SJSA1 (cell line): Measurements from ENCODE around the gene ABCC6. TPM values are rescaled to one million over a fixed set of nuclear protein-coding genes. Genes with fewer than 3 reads are reported as not detected.
"Not testable (repeated sequence)": the region's sequence is repeated elsewhere in the genome, so short reads cannot be mapped to it uniquely, and the experiment has no call there.

Experiments
- DNase-seq, 2 experiments: peaks; one replicate each; pipeline ENCODE4 v3.0.0-alpha.2; 2015 to 2020; ENCODE audit warnings: low spot score in 2 of 2, low read depth in 1 of 2
- H3K27ac ChIP-seq: fragments of 250-450 bp; sonication (Bioruptor Pico); 2 replicates; pipeline ENCODE4 v1.5.1; 2020; ENCODE audit warnings: mild to moderate bottlenecking, moderate library complexity
- H3K27me3 ChIP-seq: fragments of 250-450 bp; sonication (Bioruptor Pico); replicated peaks from 2 replicates; pipeline ENCODE4 v1.5.1; 2020; ENCODE audit warnings: mild to moderate bottlenecking, moderate library complexity
- H3K36me3 ChIP-seq: fragments of 250-450 bp; sonication (Bioruptor Pico); 2 replicates; pipeline ENCODE4 v1.5.1; 2020; ENCODE audit warnings: mild to moderate bottlenecking
- H3K4me1 ChIP-seq: fragments of 250-450 bp; sonication (Bioruptor Pico); replicated peaks from 2 replicates; pipeline ENCODE4 v1.6.1; 2021; ENCODE audit warnings: mild to moderate bottlenecking
- H3K4me3 ChIP-seq: fragments of 250-450 bp; sonication (Bioruptor Pico); 2 replicates; pipeline ENCODE4 v1.5.1; 2020; ENCODE audit warnings: mild to moderate bottlenecking
- H3K9me3 ChIP-seq: fragments of 250-450 bp; sonication (Bioruptor Pico); replicated peaks from 2 replicates; pipeline ENCODE4 v1.5.1; 2020; ENCODE audit warnings: mild to moderate bottlenecking
- total RNA-seq: library from RNA; depleted of rRNA; stranded (reverse); fragments of >200 nt; shearing (Covaris generic); gene quantifications from 2 replicates; pipeline ENCODE4 v1.2.3, GENCODE V29; 2014

The ABCC6 gene
- total RNA-seq, 1 experiment from 2014 or later = not detected

GRCh38 chr16:16169615-16170014 is 53.7 kb downstream of the ABCC6 start:
- Histone ChIP-seq H3K9me3 (no peaks in the 10 kb centered on the region), H3K4me3 (no peak overlapping the region), H3K27ac (no peak overlapping the region), H3K27me3 (no peaks in the 10 kb centered on the region), H3K36me3 (no peaks in the 10 kb centered on the region), H3K4me1 (no peaks in the 10 kb centered on the region)
- DNase-seq = no peak

GRCh38 chr16:16168431-16168830 is 54.9 kb downstream of the ABCC6 start:
- Histone ChIP-seq H3K27ac (no peak overlapping the region), H3K27me3 (no peaks in the 10 kb centered on the region), H3K9me3 (no peaks in the 10 kb centered on the region), H3K36me3 (no peaks in the 10 kb centered on the region), H3K4me3 (no peak overlapping the region), H3K4me1 (no peaks in the 10 kb centered on the region)
- DNase-seq = no peak

- H3K27ac ChIP-seq = no peak overlapping the region
- DNase-seq = no peak
- H3K4me3 ChIP-seq = no peak overlapping the region
- no peaks in the 10 kb centered on the region for H3K27me3 ChIP-seq
- H3K9me3 ChIP-seq = no peaks in the 10 kb centered on the region
- no peaks in the 10 kb centered on the region for H3K36me3 ChIP-seq
- H3K4me1 ChIP-seq = no peaks in the 10 kb centered on the region
These were observed 55.4 kb downstream of the ABCC6 start for GRCh38 chr16:16167927-16168326.

- H3K36me3 ChIP-seq = no peaks in the 10 kb centered on the region
- H3K4me3 ChIP-seq = no peak overlapping the region
- DNase-seq = no peak
- no peaks in the 10 kb centered on the region for H3K4me1 ChIP-seq
- no peak overlapping the region for H3K27ac ChIP-seq
- H3K9me3 ChIP-seq = no peaks in the 10 kb centered on the region
- no peaks in the 10 kb centered on the region for H3K27me3 ChIP-seq
These were observed 56.3 kb downstream of the ABCC6 start for GRCh38 chr16:16166949-16167348.

GRCh38 chr16:16166085-16166484 is 57.2 kb downstream of the ABCC6 start:
- no peak for DNase-seq
- H3K4me3 ChIP-seq = no peak overlapping the region
- H3K9me3 ChIP-seq = 0 out of 2 replicates have a peak, but pooled peaks cover under 1% of the 10 kb centered on the region
- no peak overlapping the region for H3K27ac ChIP-seq
- H3K27me3 ChIP-seq = no peaks in the 10 kb centered on the region
- H3K4me1 ChIP-seq = no peaks in the 10 kb centered on the region
- no peaks in the 10 kb centered on the region for H3K36me3 ChIP-seq

GRCh38 chr16:16164243-16164642 is 59.1 kb downstream of the ABCC6 start:
- no peak for DNase-seq
- H3K4me3 ChIP-seq = no peak overlapping the region
- H3K27ac ChIP-seq = no peak overlapping the region
- H3K27me3 ChIP-seq = no peaks in the 10 kb centered on the region
- peaks cover 14% of the 10 kb centered on the region for H3K9me3 ChIP-seq
- no peaks in the 10 kb centered on the region for H3K4me1 ChIP-seq
- H3K36me3 ChIP-seq = no peaks in the 10 kb centered on the region

- Histone ChIP-seq H3K27ac (no peak overlapping the region), H3K36me3 (no peaks in the 10 kb centered on the region), H3K4me3 (no peak overlapping the region), H3K4me1 (no peaks in the 10 kb centered on the region), H3K27me3 (no peaks in the 10 kb centered on the region), H3K9me3 (peaks cover 21% of the 10 kb centered on the region)
- no peak for DNase-seq
These were observed 59.7 kb downstream of the ABCC6 start for GRCh38 chr16:16163571-16163970.

- no peak overlapping the region for H3K27ac ChIP-seq
- no peaks in the 10 kb centered on the region for H3K27me3 ChIP-seq
- no peak for DNase-seq
- no peak overlapping the region for H3K4me3 ChIP-seq
- peaks cover 24% of the 10 kb centered on the region for H3K9me3 ChIP-seq
- no peaks in the 10 kb centered on the region for H3K4me1 ChIP-seq
- no peaks in the 10 kb centered on the region for H3K36me3 ChIP-seq
These were observed 60.2 kb downstream of the ABCC6 start for GRCh38 chr16:16163109-16163508.

GRCh38 chr16:16162591-16162990 is 60.7 kb downstream of the ABCC6 start:
- DNase-seq = no peak
- H3K4me3 ChIP-seq = no peak overlapping the region
- no peak overlapping the region for H3K27ac ChIP-seq
- H3K9me3 ChIP-seq = peaks cover 26% of the 10 kb centered on the region
- no peaks in the 10 kb centered on the region for H3K27me3 ChIP-seq
- no peaks in the 10 kb centered on the region for H3K4me1 ChIP-seq
- no peaks in the 10 kb centered on the region for H3K36me3 ChIP-seq

GRCh38 chr16:16161840-16162239 is 61.5 kb downstream of the ABCC6 start:
- peaks cover 26% of the 10 kb centered on the region for H3K9me3 ChIP-seq
- H3K36me3 ChIP-seq, H3K27me3 ChIP-seq: not testable (repeated sequence)

GRCh38 chr16:16161319-16161718 is 62.0 kb downstream of the ABCC6 start:
- Histone ChIP-seq H3K4me3 (no peak overlapping the region), H3K4me1 (no peaks in the 10 kb centered on the region), H3K36me3 (no peaks in the 10 kb centered on the region), H3K9me3 (peaks cover 26% of the 10 kb centered on the region), H3K27ac (no peak overlapping the region), H3K27me3 (no peaks in the 10 kb centered on the region)
- no peak for DNase-seq

More at GRCh38 chr16:16161840-16162239, 61.5 kb downstream of the ABCC6 start:
- H3K27ac ChIP-seq, H3K4me1 ChIP-seq, DNase-seq, H3K4me3 ChIP-seq: not testable (repeated sequence)

GRCh38 chr16:16159662-16160061 is 63.6 kb downstream of the ABCC6 start:
- Histone ChIP-seq H3K36me3 (no peaks in the 10 kb centered on the region), H3K27me3 (no peaks in the 10 kb centered on the region), H3K27ac (no peak overlapping the region), H3K9me3 (peaks cover 26% of the 10 kb centered on the region), H3K4me1 (no peaks in the 10 kb centered on the region), H3K4me3 (no peak overlapping the region)
- DNase-seq = no peak

GRCh38 chr16:16158741-16159374 is 64.4 kb downstream of the ABCC6 start:
- H3K27ac ChIP-seq = no peak overlapping the region
- peaks cover 26% of the 10 kb centered on the region for H3K9me3 ChIP-seq
- H3K4me1 ChIP-seq = no peaks in the 10 kb centered on the region
- no peak overlapping the region for H3K4me3 ChIP-seq
- no peak for DNase-seq
- no peaks in the 10 kb centered on the region for H3K36me3 ChIP-seq
- no peaks in the 10 kb centered on the region for H3K27me3 ChIP-seq

- H3K27me3 ChIP-seq = no peaks in the 10 kb centered on the region
- peaks cover 26% of the 10 kb centered on the region for H3K9me3 ChIP-seq
- H3K4me1 ChIP-seq = no peaks in the 10 kb centered on the region
- no peak for DNase-seq
- no peak overlapping the region for H3K27ac ChIP-seq
- no peak overlapping the region for H3K4me3 ChIP-seq
- no peaks in the 10 kb centered on the region for H3K36me3 ChIP-seq
These were observed 65.1 kb downstream of the ABCC6 start for GRCh38 chr16:16158082-16158658.

GRCh38 chr16:16157166-16157565 is 66.1 kb downstream of the ABCC6 start:
- Histone ChIP-seq H3K4me1 (no peaks in the 10 kb centered on the region), H3K9me3 (peaks cover 26% of the 10 kb centered on the region), H3K4me3 (no peak overlapping the region), H3K27ac (no peak overlapping the region), H3K27me3 (no peaks in the 10 kb centered on the region), H3K36me3 (no peaks in the 10 kb centered on the region)
- no peak for DNase-seq
